ENCODE measurements around the gene MSRB1. TPM values are rescaled to one million over a fixed set of nuclear protein-coding genes. Genes with fewer than 3 reads are reported as not detected.

Gene MSRB1
- total RNA-seq, 1 donor: 14.3 TPM

- no peak for DNase-seq (ENCODE audit: low read depth)
Observed at GRCh38 chr16:1973461-1974156, 30.6 kb upstream of the MSRB1 start.

DNA sequence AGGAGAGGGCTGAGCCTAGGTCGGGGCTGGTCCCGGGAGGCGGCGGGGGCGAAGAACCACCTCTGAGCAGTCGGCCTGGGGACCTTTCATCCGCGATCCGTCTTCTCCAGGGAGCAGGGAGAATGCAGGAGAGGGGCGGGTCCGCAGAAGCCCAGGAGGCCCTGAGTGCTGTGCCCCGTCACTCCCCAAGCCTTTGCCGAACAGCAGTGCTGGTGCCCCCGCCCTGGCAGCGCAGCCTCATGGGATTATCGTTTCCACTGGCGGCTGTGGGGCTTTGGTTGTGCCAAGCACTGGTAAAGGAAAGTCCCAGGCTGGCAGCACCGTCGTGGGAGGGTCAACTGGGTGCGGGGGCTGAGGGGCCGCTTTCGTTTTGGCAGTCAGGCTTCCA, 29.5 kb upstream of the MSRB1 start:
- no peak for TF ChIP-seq CTCF (IDR thresholded peaks at IDR 0.05; ENCODE audit: insufficient read depth, low read length)
- H3K4me3 ChIP-seq (ENCODE audit: low read depth, low read length): peak overlapping the region; percentile 86
- no peak for DNase-seq (ENCODE audit: low read depth)

More at GRCh38 chr16:1973461-1974156, 30.6 kb upstream of the MSRB1 start:
- H3K4me3 ChIP-seq (ENCODE audit: low read depth, low read length): no peak overlapping the region
- TF ChIP-seq CTCF (IDR thresholded peaks at IDR 0.05; ENCODE audit: insufficient read depth, low read length): no peak

- peak within 1 kb of the TSS; percentile 86 for H3K4me3 ChIP-seq (ENCODE audit: low read depth, low read length)
- peak; percentile 92 for DNase-seq (ENCODE audit: low read depth)
- no peak for TF ChIP-seq CTCF (IDR thresholded peaks at IDR 0.05; ENCODE audit: insufficient read depth, low read length)
Observed at GRCh38 chr16:1971796-1972489, 28.9 kb upstream of the MSRB1 start, which contains the start of gene TBL3. TSS of gene TBL3 (plus strand) at chr16:1972053. CDS start at chr16:1972165, 112 bp downstream.

DNA sequence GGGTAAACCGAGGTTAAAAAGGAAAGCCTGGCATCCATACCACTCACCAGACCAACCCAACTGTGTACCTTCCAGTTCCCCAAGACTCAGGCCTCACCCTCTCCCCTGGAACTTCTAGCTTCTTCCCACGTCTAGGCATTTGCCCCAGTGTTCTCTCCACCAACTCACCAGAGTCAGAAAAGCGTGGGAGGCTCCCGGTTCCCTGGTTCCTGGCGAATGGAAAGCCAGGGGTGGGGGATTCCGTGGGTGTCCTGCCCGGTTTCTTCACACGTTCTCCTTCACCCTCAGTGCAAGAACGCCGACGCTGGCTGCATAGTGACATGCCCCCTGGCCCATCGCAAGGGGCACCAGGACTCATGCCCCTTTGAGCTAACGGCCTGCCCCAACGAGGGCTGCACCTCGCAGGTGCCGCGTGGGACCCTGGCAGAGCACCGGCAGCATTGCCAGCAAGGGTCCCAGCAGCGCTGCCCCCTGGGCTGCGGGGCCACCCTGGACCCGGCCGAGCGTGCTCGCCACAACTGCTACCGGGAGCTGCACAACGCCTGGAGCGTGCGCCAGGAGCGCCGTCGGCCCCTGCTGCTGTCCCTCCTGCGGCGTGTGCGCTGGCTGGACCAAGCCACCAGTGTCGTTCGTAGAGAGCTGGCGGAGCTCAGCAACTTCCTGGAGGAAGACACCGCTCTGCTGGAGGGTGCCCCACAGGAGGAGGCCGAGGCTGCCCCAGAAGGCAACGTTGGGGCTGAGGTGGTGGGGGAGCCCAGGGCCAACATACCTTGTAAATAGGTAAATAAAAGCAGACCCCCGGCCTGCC, 25.4 kb upstream of the MSRB1 start:
- DNase-seq (ENCODE audit: low read depth): no peak
- TF ChIP-seq CTCF (IDR thresholded peaks at IDR 0.05; ENCODE audit: insufficient read depth, low read length): no peak
- H3K4me3 ChIP-seq (ENCODE audit: low read depth, low read length): no peak overlapping the region

- no peak for TF ChIP-seq CTCF (IDR thresholded peaks at IDR 0.05; ENCODE audit: insufficient read depth, low read length)
- no peak for DNase-seq (ENCODE audit: low read depth)
- H3K4me3 ChIP-seq (ENCODE audit: low read depth, low read length): peak within 1 kb of the TSS; percentile 92
Observed at GRCh38 chr16:1966460-1966859, 23.5 kb upstream of the MSRB1 start, which contains the start of gene RNF151. TSS of gene RNF151 (plus strand) at chr16:1966856. CDS start at chr16:1966882, 26 bp downstream.

DNA sequence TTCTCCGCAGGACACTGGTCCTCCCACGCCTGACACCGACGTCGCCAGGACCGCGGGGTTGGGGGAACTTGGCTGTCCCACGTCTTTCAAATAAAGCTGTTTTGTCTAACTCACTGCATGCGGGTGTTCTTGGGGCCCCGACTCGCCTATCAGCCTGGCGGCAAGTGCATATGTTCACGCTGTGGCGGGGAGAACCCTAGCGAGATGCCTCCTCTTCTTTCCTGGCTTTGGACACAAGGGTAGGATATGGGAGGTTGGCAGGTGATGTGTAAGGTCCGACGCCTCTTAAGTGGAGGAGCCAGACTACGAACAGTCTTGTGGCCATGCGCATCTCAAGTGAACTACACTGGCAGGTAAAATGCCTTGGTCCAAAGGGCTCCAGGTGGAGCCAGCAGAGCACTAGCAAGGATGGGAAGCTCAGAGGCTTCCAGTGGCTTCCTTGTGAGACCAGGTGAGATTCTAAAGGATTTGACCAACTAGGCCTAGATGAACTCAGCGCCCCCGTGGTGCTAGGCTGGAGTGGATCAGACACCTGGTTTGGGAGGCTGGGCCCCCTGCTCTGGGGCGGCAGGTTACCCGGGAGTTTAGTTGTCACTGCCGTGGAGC, 22.5 kb upstream of the MSRB1 start:
- TF ChIP-seq CTCF (IDR thresholded peaks at IDR 0.05; ENCODE audit: insufficient read depth, low read length): no peak
- H3K4me3 ChIP-seq (ENCODE audit: low read depth, low read length): peak overlapping the region; percentile 92
- DNase-seq (ENCODE audit: low read depth): no peak
